H9 (cell line): Measurements from ENCODE around the gene LITAF. TPM values are rescaled to one million over a fixed set of nuclear protein-coding genes. Genes with fewer than 3 reads are reported as not detected.

Experiments used
- DNase-seq: peaks from one replicate; pipeline ENCODE4 v3.0.0-alpha.2; 2017
- H2AFZ ChIP-seq: one replicate; pipeline ENCODE4 v1.6.1; 2013; ENCODE audit warnings: mild to moderate bottlenecking, low read length, control low read depth, moderate library complexity
- H2AK5ac ChIP-seq: 2 replicates; pipeline ENCODE4 v1.6.1; 2013; ENCODE audit warnings: low read length, control low read depth, mixed read lengths; ENCODE audit not compliant: insufficient read length
- H2BK120ac ChIP-seq: one replicate; pipeline ENCODE4 v1.6.1; 2013; ENCODE audit warnings: low read depth, mild to moderate bottlenecking, low read length, control low read depth, inconsistent platforms; ENCODE audit not compliant: poor library complexity, severe bottlenecking
- H2BK12ac ChIP-seq: 2 replicates; pipeline ENCODE4 v1.6.1; 2013; ENCODE audit warnings: low read length, control low read depth, mixed read lengths, low read depth; ENCODE audit not compliant: insufficient read length
- H2BK15ac ChIP-seq: 2 replicates; pipeline ENCODE4 v1.6.1; 2013; ENCODE audit warnings: low read depth, low read length, control low read depth
- H2BK20ac ChIP-seq: one replicate; pipeline ENCODE4 v1.6.1; 2013; ENCODE audit warnings: low read depth, mild to moderate bottlenecking, low read length, control low read depth, inconsistent platforms; ENCODE audit not compliant: poor library complexity, severe bottlenecking
- H2BK5ac ChIP-seq: 2 replicates; pipeline ENCODE4 v1.6.1; 2013; ENCODE audit warnings: low read length, control low read depth, mixed read lengths; ENCODE audit not compliant: insufficient read length
- H3K14ac ChIP-seq: 2 replicates; pipeline ENCODE4 v1.6.1; 2013; ENCODE audit warnings: low read length, control low read depth; ENCODE audit not compliant: insufficient read depth
- H3K18ac ChIP-seq: 2 replicates; pipeline ENCODE4 v1.6.1; 2013; ENCODE audit warnings: low read depth, mild to moderate bottlenecking, mixed read lengths, low read length, control low read depth; ENCODE audit not compliant: insufficient read length
- H3K23ac ChIP-seq: 2 replicates; pipeline ENCODE4 v1.6.1; 2013; ENCODE audit warnings: low read length, control low read depth, mixed read lengths, low read depth; ENCODE audit not compliant: insufficient read length
- H3K23me2 ChIP-seq: 2 replicates; pipeline ENCODE4 v1.6.1; 2013; ENCODE audit warnings: low read depth, mild to moderate bottlenecking, mixed read lengths, low read length, control low read depth; ENCODE audit not compliant: insufficient read length, poor library complexity, severe bottlenecking
- H3K27ac ChIP-seq: 2 replicates; pipeline ENCODE4 v1.5.1; 2013; ENCODE audit warnings: low read length, control low read depth, mixed read lengths, low read depth; ENCODE audit not compliant: insufficient read length
- H3K27me3 ChIP-seq: 2 replicates; pipeline ENCODE4 v1.6.1; 2013; ENCODE audit warnings: low read length, control low read depth, inconsistent platforms; ENCODE audit not compliant: insufficient read depth
- H3K4ac ChIP-seq: 2 replicates; pipeline ENCODE4 v1.6.1; 2013; ENCODE audit warnings: low read depth, mild to moderate bottlenecking, control low read depth, inconsistent platforms, low read length, moderate library complexity
- H3K4me1 ChIP-seq: 2 replicates; pipeline ENCODE4 v1.6.1; 2013; ENCODE audit warnings: low read length, control low read depth, inconsistent platforms; ENCODE audit not compliant: insufficient read depth
- H3K4me2 ChIP-seq: 2 replicates; pipeline ENCODE4 v1.6.1; 2013; ENCODE audit warnings: low read length, control low read depth, mixed read lengths; ENCODE audit not compliant: insufficient read length, insufficient read depth
- H3K56ac ChIP-seq: 2 replicates; pipeline ENCODE4 v1.6.1; 2013; ENCODE audit warnings: low read depth, mild to moderate bottlenecking, mixed read lengths, low read length, control low read depth; ENCODE audit not compliant: insufficient read length
- H3K79me1 ChIP-seq: 2 replicates; pipeline ENCODE4 v1.6.1; 2013; ENCODE audit warnings: low read depth, mild to moderate bottlenecking, moderate library complexity, low read length, control low read depth, inconsistent platforms; ENCODE audit not compliant: insufficient read depth, poor library complexity, severe bottlenecking
- H3K79me2 ChIP-seq: 2 replicates; pipeline ENCODE4 v1.6.1; 2013; ENCODE audit warnings: low read length, control low read depth, inconsistent platforms; ENCODE audit not compliant: insufficient read depth
- H3K9ac ChIP-seq: 2 replicates; pipeline ENCODE4 v1.6.1; 2013; ENCODE audit warnings: low read length, control low read depth, mixed read lengths; ENCODE audit not compliant: insufficient read length; ENCODE audit errors: extremely low read depth
- H3K9me3 ChIP-seq: one replicate; pipeline ENCODE4 v1.6.1; 2013; ENCODE audit warnings: low read depth, low read length, inconsistent platforms; ENCODE audit not compliant: control insufficient read depth
- H3T11ph ChIP-seq: one replicate; pipeline ENCODE4 v1.6.1; 2013; ENCODE audit warnings: mild to moderate bottlenecking, low read length, control low read depth, inconsistent platforms
- H4K20me1 ChIP-seq: one replicate; pipeline ENCODE4 v1.6.1; 2013; ENCODE audit not compliant: control insufficient read depth, insufficient read length, insufficient read depth
- H4K5ac ChIP-seq: 2 replicates; pipeline ENCODE4 v1.6.1; 2013; ENCODE audit warnings: low read depth, mild to moderate bottlenecking, mixed read lengths, low read length, control low read depth; ENCODE audit not compliant: insufficient read length
- H4K8ac ChIP-seq: replicated peaks from 2 replicates; pipeline ENCODE4 v1.6.1; 2013; ENCODE audit warnings: low read length, control low read depth, mixed read lengths, low read depth; ENCODE audit not compliant: insufficient read length
- H4K91ac ChIP-seq: 2 replicates; pipeline ENCODE4 v1.6.1; 2013; ENCODE audit warnings: low read depth, mild to moderate bottlenecking, moderate library complexity, mixed read lengths, low read length, control low read depth; ENCODE audit not compliant: insufficient read length
- H3K27ac Mint-ChIP-seq, 3 experiments: 2 replicates in 2 of 3; 3 replicates in 1 of 3; pipeline ENCODE4 v1.8.0; 2020 to 2021; ENCODE audit warnings: mixed read lengths in 3 of 3, mild to moderate bottlenecking in 1 of 3, moderate library complexity in 1 of 3
- H3K27me3 Mint-ChIP-seq: 2 replicates; pipeline ENCODE4 v1.8.0; 2021; ENCODE audit warnings: low read depth, mild to moderate bottlenecking, moderate library complexity, mixed read lengths
- H3K36me3 Mint-ChIP-seq, 3 experiments: 2 replicates in 2 of 3; 3 replicates in 1 of 3; pipeline ENCODE4 v1.8.0; 2020 to 2021; ENCODE audit warnings: low read depth in 3 of 3, mixed read lengths in 3 of 3; ENCODE audit not compliant: insufficient read depth in 1 of 3
- H3K4me1 Mint-ChIP-seq, 2 experiments: 2 replicates each; pipeline ENCODE4 v1.8.0; 2020; ENCODE audit warnings: mixed read lengths in 2 of 2
- H3K4me3 Mint-ChIP-seq, 2 experiments: 2 replicates in 1 of 2; 3 replicates in 1 of 2; pipeline ENCODE4 v1.8.0; 2020 to 2021; ENCODE audit warnings: mild to moderate bottlenecking in 2 of 2, mixed read lengths in 2 of 2, moderate library complexity in 1 of 2
- H3K9me3 Mint-ChIP-seq, 2 experiments: 2 replicates in 1 of 2; 3 replicates in 1 of 2; pipeline ENCODE4 v1.8.0; 2020; ENCODE audit warnings: mild to moderate bottlenecking in 2 of 2, mixed read lengths in 2 of 2, moderate library complexity in 1 of 2
- WGBS: extraction: QIAGEN DNeasy Blood & Tissue Kit; methylation state at CpG from one replicate; pipeline ENCODE4 v1.1.7; 2013; ENCODE audit warnings: missing lambda C conversion rate, low lambda C conversion rate, mixed read lengths; ENCODE audit not compliant: insufficient read length; ENCODE audit errors: extremely low coverage; 5-methylcytosine and 5-hydroxymethylcytosine counted together
- total RNA-seq: library from RNA; stranded (reverse); gene quantifications from 2 replicates; pipeline ENCODE4 v1.2.1, GENCODE V29; 2021
- TF ChIP-seq, protein P1 (sequence below): fragments of 200-600 bp; sonication (generic); conservative IDR thresholded peaks from 3 replicates; pipeline ENCODE4 v1.8.0; 2021; ENCODE audit warnings: antibody characterized with exemption, mild to moderate bottlenecking

The LITAF gene
- total RNA-seq, 1 experiment from 2014 or later = 249 TPM

DNA sequence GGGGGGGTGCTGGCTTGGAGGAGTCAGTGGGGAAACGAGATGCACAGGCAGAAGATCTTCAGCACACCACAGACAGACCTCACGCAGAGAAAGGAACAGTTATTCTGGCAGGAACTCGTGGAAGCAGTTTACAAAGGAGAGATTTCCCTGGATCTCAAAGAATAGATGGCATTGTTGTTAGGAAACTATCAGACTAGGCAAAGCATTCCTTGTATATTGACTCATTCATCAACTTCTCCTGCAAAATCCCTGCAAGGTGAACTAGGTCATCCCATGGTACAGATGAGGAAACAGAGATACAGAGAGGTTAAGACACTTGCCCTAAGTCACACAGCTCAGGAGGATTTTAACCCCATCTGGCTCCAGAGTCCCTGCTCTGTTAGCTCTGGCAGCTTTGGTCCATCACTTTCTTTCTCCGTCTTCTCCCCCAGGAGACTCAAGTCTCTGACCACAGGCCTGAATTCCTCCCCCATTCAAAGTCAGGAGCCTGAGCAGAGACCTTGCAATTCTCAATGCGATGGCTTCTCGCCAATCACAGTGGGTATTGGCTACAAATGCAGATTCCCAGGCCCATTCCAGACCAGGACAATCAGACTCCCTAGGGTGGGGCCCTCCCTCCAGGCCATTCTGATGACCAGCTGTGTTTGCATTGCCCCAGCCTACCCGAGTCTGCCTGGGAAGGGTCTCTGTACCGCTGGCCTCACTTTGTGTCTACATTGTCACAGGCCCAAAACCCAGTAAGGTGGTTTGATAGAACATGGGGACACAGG is 56.4 kb downstream of the LITAF start:
- Histone ChIP-seq H4K5ac (no peak overlapping the region), H2BK12ac (no peak overlapping the region), H2BK5ac (no peak overlapping the region), H3K18ac (no peak overlapping the region), H3T11ph (no peak overlapping the region), H4K20me1 (no peaks in the 10 kb centered on the region), H3K14ac (no peak overlapping the region), H2BK120ac (no peak overlapping the region), H3K79me2 (no peaks in the 10 kb centered on the region), H3K27me3 (no peaks in the 10 kb centered on the region), H4K91ac (no peak overlapping the region), H2AK5ac (no peak overlapping the region), H3K27ac (no peak overlapping the region), H3K79me1 (no peaks in the 10 kb centered on the region), H2BK20ac (no peak overlapping the region), H3K4me2 (no peak overlapping the region), H3K56ac (no peak overlapping the region), H3K23me2 (no peaks in the 10 kb centered on the region), H4K8ac (no peak overlapping the region), H3K9me3 (no peaks in the 10 kb centered on the region), H2AFZ (no peak overlapping the region), H3K23ac (no peak overlapping the region), H3K4ac (no peak overlapping the region), H3K9ac (no peak overlapping the region), H3K4me1 (no peaks in the 10 kb centered on the region), H2BK15ac (no peak overlapping the region)
- 0 out of 7 replicates have a peak, but pooled peaks cover 0 to 6% (median 0%) of the 10 kb centered on the region in 3 experiments for H3K36me3 Mint-ChIP-seq
- peaks cover 0 to 4% of the 10 kb centered on the region in 2 experiments; a peak in 1 of 5 replicates for H3K9me3 Mint-ChIP-seq
- H3K27me3 Mint-ChIP-seq = peaks cover 4% of the 10 kb centered on the region
- peak overlapping the region in 2 of 3 experiments; percentile 37 to 77; a peak in 4 of 7 replicates for H3K27ac Mint-ChIP-seq
- TF ChIP-seq, protein P1, sequence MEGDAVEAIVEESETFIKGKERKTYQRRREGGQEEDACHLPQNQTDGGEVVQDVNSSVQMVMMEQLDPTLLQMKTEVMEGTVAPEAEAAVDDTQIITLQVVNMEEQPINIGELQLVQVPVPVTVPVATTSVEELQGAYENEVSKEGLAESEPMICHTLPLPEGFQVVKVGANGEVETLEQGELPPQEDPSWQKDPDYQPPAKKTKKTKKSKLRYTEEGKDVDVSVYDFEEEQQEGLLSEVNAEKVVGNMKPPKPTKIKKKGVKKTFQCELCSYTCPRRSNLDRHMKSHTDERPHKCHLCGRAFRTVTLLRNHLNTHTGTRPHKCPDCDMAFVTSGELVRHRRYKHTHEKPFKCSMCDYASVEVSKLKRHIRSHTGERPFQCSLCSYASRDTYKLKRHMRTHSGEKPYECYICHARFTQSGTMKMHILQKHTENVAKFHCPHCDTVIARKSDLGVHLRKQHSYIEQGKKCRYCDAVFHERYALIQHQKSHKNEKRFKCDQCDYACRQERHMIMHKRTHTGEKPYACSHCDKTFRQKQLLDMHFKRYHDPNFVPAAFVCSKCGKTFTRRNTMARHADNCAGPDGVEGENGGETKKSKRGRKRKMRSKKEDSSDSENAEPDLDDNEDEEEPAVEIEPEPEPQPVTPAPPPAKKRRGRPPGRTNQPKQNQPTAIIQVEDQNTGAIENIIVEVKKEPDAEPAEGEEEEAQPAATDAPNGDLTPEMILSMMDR = no peak
- no CpG with 5 or more reads among the region's 8 CpGs for WGBS
- no peak overlapping the region for H3K4me3 Mint-ChIP-seq
- peaks cover 22 to 32% of the 10 kb centered on the region in 2 experiments for H3K4me1 Mint-ChIP-seq
- no peak for DNase-seq
